Measurements from ENCODE around the gene SUDS3.
"Not testable (repeated sequence)": the region's sequence is repeated elsewhere in the genome, so short reads cannot be mapped to it uniquely, and the experiment has no call there.

Gene SUDS3

GRCh38 chr12:118391836-118392235, 15.5 kb downstream of the SUDS3 start:
- DNase-seq, result no peak

GRCh38 chr12:118397708-118398440, 21.5 kb downstream of the SUDS3 start:
- peak in 1 of 56 donors; percentile 2 for DNase-seq

DNA sequence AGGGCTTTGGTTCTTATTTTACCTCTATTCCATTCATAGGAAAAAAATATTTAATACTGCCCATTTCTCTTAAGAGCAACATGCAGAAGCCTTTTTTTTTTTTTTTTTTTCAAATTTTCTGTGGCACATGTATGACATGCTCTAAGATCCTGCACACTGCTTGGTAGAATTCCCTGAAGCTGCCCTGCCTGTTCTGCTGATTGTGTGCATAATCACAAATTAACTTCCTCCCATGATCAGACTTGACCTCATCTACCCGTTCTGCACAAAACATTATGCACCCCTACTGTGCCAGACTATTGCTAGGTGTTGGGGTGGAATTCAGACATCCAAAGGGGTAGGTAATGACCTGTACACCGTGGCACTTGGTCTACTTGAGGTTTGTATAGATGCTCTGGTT, 22.2 kb downstream of the SUDS3 start:
- no peak for DNase-seq

DNA sequence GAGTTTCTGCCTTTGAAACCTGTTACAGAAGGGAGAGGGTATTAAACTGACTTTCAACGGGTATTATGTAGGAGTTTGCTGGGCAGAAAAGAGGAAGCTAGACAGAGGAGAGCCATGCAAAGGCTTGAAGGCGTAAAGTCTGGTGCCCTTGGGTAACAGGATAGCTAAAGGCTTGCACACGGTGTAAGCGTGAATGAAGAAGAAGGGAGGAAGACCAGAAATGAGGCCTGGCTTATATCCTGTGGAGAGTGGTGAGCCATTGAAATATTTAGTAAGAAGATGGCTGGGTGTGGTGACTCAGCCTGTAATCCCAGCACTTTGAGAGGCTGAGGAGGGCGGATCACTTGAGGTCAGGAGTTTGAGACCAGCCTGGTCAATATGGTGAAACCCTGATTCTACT, 22.6 kb downstream of the SUDS3 start:
- DNase-seq, result no peak

- DNase-seq, result peak in 4 of 56 donors; percentile 4 to 25 (median 13)
These were observed 25.9 kb downstream of the SUDS3 start for GRCh38 chr12:118402251-118402650.

- peak in 35 of 56 donors; percentile 0 to 81 (median 19) for DNase-seq
These were observed 28.6 kb downstream of the SUDS3 start for GRCh38 chr12:118404876-118405521.

DNA sequence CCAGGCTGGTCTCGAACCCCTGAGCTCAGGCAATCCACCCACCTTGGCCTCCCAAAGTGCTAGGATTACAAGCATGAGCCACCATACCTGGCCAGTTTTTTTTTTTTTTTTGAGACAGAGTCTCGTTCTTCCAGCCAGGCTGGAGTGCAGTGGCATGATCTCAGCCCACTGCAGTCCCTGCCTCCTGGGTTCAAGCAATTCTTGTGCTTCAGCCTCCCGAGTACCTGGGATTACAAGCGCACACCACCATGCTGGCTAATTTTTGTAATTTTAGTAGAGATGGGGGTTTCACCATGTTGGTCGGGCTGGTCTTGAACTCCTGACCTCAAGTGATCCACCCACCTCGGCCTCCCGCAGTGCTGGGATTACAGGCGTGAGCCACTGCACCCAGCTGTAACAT, 31.9 kb downstream of the SUDS3 start:
- DNase-seq, result not testable (repeated sequence)

DNA sequence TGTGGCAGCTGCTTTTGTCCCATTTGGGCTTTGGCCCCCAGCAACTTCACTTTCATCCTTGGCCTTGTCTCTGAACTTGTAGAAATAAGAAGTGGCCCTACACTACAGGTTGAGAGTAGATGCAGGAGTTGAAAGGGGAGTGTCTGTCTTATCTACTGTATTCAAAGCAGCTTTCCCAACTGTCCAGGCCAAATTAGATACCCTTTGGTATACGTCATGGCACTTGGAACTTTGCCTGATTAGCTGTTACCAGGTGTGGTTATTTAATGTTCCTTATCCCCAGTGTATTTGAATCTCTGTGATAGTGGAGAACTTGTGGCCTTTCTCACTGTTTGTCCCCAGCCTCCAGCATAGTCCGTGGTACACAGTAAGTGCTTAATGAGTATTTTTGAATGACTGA, 33.5 kb downstream of the SUDS3 start:
- DNase-seq, result no peak

GRCh38 chr12:118417942-118418341, 41.6 kb downstream of the SUDS3 start:
- DNase-seq, result no peak

GRCh38 chr12:118418385-118419057, 42.2 kb downstream of the SUDS3 start:
- DNase-seq, result no peak

GRCh38 chr12:118420673-118421072, 44.3 kb downstream of the SUDS3 start:
- no peak for DNase-seq

DNA sequence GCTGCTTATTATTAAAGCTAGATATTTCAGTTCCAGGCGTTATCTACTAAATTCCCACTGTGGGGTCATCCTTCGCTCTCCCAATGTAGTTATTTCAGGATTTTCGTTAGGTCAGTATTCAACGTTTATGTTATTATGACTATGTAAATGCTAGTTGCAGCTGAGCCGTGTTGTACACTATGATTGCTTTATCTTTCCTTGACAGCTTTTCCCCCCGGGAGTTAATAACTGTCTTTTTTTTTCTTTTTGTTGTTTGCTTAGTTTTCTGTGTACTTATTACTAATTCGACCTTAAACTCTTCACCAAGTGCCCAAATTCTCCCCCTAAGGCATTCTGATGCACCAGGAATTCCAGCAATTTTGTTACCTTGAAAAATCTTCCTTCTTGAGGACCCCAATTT, 48.5 kb downstream of the SUDS3 start:
- DNase-seq, result no peak

DNA sequence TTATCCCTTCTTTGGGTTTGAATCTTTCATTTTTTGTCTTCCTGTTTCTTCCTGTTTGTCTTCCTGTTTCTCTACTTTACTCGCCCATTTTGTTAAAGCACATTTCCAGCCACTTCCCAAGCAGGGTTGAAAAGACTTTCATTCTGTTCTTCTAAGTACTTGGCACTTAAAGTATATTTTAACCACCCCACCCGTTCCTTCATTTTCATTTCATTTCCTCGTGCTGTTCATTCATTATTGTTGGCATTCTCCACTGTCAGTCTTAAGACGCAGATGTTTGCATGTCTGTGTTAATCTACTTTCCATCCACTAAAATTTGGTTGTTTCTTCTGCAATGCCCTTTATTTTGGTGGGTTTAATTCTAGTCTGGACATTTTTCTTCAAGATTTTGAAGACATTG, 49.0 kb downstream of the SUDS3 start:
- DNase-seq, result no peak

GRCh38 chr12:118427819-118428218, 51.5 kb downstream of the SUDS3 start:
- no peak for DNase-seq

- no peak for DNase-seq
These were observed 52.3 kb downstream of the SUDS3 start for GRCh38 chr12:118428643-118429042.

DNA sequence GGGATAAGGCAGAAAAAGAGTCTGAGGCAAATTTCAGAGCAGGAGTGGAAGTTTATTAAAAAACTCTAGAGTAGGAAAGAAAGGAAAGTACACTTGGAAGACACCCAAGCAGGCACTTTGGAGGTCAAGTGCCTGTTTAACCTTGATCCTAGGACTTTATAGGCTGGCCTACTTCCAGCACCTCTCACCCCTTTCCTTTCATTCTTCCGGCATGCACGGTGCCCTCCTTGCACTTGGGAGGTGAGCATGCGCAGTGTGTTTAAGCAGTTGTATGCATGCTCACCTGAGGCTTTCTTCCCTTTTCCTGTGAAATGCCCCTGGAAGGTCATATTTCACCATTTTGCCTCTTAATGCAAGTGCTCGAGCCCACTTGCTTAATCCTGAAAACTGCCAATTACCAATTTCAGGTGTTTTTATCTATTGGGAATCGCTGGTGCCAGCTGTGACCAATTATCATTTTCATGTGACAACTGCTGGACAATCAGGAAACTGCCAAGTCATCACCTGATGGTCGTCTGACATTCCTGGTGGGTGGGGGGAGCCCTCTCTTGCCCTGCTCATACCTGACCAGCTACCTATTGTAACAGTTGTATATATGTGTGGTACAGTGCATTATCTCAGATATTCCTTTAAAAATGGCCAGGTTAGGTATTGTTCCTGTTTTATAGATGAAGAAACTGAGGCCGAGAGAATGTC, 53.5 kb downstream of the SUDS3 start:
- no peak for DNase-seq

DNA sequence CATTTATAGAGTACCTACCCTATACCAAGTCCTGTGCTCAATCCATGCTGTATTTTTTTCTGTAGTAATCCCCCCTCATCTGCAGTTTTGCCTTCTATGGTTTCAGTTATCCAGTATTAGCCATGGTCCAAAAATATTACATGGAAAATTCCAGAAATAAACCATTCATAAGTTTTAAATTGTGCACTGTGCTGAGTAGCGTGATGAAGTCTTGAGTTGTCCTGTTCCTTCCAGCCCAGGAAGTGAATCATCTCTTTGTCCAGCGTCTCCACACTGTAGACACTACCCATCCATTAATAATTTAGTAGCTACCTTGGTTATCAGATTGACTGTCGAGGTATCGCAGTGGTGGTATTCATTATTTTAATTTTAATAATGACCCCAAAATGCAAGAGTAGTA, 54.2 kb downstream of the SUDS3 start:
- no peak for DNase-seq

DNA sequence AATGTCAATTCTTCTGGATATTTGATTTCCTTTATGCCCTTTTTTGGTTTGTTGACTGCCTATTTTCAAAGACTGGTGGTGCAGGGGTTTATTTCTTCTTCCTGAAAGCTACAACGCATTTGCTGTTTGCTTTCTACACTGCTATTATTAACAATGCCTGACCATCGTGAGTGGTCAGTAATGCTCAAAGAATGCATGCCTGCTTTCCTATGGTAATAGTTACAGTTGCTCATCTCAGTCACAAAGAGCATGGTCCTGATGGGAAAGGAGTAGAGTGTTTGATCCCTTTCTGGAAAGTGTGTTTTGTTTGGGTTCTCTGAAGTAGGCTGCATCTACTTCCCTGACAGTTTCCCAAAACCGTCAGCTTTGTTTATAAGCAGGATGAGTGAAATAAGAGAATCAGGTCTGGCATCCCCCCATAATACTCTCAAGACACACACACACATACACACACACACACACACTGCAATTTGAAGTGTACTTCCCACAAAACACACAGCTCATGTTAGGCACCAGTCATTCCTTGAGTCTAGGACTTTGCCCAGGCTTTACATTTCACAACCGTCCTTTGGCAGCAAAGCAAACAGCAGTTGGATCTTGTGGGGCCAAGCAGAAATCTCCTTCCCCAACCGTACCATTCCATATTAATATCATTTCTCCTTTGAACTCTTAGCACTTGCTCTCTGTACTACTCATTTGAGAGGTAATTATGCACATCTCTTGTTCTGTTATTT, 56.6 kb downstream of the SUDS3 start:
- DNase-seq, result no peak

DNA sequence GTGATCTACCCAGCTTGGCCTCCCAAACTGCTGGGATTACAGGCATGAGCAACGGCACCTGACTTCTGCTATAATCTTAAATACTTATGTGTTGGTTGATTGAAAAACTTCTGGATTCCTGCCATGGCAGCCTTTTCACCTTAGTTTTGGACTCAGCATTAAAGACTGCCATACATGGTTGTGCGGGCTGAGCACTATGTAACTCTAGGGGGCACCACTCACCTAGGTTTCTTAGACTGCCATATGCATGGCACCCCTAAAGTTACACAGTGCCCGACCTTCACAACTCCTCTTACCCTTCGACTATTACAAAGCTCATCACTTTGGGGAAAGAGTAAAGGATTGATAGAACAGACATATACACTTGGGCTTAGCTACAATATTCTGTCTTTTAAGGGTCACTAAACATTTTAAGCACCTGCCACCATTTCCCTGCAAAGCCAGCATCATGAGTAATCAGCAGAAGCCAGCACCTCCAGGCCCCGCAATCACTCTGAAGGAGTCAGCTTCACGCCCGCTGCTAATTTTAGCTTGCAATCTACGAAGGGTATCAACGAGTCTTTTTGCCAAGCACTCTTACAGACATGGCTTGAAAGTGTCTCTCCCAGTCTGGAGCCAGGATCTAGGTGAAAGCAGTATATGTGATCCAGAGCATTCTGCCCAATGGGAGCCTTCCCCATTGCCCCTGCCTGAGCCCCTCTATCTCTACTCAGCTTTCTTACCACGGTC, 59.8 kb downstream of the SUDS3 start:
- DNase-seq, result peak in 1 of 56 donors; percentile 0

- no peak for DNase-seq
These were observed 60.6 kb downstream of the SUDS3 start for GRCh38 chr12:118436986-118437385.

- no peak for DNase-seq
These were observed 62.7 kb downstream of the SUDS3 start for GRCh38 chr12:118439068-118439467.
